ENCODE results near the gene GNRHR.

GNRHR gene

DNA sequence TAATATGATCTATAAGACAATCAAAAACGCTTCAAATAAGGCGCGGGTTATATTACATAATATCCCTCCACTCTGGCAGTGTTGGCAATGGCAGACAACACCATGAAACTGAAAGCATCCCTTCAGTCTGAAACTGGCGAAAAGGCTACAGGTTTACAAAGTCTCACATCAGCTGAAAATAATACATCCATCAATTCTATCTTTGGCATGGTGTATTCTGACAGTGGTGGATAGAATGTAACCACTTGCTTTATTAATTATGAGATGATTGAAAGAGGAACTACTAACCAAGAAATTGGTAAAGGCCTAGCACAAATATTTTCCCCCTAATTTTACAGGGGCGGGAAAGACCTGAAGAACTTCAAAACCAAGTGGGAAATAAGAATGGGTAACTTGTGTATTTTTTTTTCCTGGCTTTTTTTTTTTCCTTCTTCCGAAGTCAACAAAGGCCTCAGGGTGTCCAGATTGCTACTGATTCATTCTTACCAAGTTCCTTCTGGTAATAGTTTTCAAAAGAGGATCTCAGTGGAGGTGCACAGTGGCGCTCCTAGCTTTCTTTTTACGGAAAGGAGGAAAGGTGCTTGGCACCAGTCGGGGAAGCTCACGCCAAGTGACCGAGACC lies 54.0 kb downstream of the GNRHR start:
- DNase-seq (ENCODE audit: low read depth, low spot score) = no peak

DNA sequence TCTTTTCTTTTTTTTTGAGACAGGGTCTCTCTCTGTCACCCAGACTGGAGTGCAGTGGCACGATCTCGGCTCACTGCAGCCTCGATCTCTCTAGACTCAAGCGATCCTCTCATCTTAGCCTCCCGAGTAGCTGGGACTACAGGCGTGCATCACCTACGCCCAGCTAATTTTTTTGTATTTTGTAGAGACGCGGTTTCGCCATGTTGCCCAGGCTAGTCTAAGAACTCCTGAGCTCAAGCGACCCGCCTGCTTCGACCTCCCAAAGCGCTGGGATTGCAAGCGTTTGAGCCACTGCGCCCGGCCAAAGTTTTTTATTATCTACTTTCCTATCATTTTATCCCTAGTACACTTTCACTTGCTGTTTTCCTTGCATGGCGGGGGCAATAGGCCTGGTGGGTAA lies 54.6 kb downstream of the GNRHR start:
- DNase-seq (ENCODE audit: low read depth, low spot score) = no peak

DNA sequence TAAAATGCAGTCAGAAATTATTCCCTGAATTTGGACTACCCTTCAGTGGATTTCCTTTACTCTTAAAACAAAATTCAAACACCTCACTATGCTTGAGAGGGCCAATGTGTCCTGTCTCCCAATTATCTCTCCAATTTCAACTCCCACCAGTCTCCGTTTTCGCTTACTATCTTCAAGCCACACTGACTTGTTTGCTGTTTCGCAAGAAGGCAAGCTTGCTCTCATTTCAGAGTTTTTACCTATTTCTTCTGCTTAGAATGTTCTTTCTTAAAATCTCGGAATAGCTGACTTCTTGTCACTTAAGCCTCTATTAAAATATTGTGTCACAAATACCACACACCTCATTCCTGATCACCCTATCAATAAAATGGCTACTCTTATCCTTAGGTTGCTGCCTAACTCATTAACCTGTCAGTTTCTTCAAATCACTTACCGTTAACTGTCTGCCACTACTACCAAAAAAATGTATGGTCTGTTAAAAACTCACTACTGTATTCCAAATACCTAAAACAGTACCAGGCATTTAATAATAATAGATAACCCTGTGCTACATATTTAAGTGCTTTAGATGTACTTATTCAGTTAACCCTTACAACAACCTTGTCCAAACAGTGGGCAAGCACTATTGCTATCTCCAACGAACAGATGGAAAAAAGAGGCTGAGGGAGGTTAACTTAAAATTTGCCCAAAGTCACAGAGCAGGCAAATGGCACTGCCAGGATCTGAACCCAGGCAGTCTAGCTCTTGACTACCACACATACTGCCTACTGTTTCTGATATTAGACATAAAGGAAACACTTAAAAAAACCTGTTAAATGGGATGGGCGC lies 56.1 kb downstream of the GNRHR start:
- no peak for DNase-seq (ENCODE audit: low read depth, low spot score)

DNA sequence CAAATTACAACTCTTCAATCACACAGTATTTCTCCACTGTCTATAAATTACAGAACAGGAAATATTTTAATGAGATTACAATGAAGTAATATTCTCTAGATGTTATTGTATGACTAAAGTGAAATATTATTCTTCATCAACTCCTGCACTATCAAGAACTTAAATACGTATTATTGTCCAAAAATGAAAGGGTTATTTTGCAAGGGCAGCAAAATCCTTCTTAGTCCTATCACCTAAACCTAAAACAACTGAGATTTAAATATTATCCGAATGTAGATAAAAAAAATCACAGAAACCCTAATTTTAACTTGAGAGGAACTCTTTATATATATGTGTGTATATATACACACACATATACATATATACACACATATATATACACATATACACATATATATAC lies 58.1 kb downstream of the GNRHR start:
- no peak for DNase-seq (ENCODE audit: low read depth, low spot score)

DNA sequence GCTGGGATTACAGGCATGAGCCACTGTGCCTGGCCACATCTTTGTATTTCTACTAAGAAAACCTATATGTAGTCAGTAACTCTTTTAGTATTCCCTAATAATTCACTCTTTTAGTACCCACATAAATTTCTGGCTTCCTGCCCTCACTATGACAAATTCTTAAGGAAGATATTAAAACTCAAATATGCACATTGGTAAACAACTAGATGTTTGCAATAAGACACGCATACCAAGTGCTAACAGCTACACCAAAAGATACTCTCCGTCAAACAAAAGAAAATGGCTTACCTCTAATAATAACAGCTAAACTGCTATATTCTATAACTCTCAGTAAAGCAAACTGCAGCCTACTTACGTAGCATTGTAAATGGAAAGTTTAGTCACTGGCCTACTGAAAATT lies 59.5 kb downstream of the GNRHR start:
- no peak for DNase-seq (ENCODE audit: low read depth, low spot score)

DNA sequence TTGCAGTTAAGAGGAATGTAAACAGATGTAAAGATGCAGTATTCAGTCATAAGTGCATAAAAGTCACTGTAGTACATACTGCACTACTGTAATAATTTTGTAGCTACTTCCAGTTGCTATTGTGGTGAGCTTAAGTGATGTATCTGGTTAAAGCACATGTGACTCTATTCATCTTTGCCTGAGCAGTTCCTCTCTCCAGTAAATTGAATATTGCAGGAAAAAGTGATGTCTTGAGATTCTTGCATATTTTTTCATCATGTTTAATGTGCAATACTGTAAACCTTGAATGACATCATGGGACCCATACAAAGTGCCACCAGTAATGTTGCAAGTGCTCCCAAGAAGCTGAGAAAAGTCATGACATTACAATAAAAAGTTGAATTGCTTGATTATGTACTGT lies 62.9 kb downstream of the GNRHR start:
- DNase-seq (ENCODE audit: low read depth, low spot score) = no peak

Measured in smooth muscle cell of the brain vasculature (primary cell).